Liver (tissue), 9 donors: ENCODE results near the gene ASB12. TPM values are rescaled to one million over a fixed set of nuclear protein-coding genes. Genes with fewer than 3 reads are reported as not detected.
A peak's percentile ranks its signal among the peaks of the same experiment; 100 is the strongest.

Source experiments
- DNase-seq: peaks from one replicate; pipeline ENCODE4 v3.0.0-alpha.2; 2017; ENCODE audit warnings: low spot score
- H3K27ac ChIP-seq, 2 donors: one replicate each; pipeline ENCODE4 v1.7.0; 2013; ENCODE audit warnings: inconsistent platforms in 2 of 2, low read length in 2 of 2, control low read depth in 1 of 2, low read depth in 1 of 2, mild to moderate bottlenecking in 1 of 2
- H3K27me3 ChIP-seq, 4 donors: one replicate each; pipeline versions ENCODE4 v1.6.1 to v1.7.0; 2013; ENCODE audit warnings: low read length in 3 of 4, inconsistent platforms in 1 of 4, mild to moderate bottlenecking in 1 of 4, moderate library complexity in 1 of 4; ENCODE audit not compliant: control insufficient read depth in 4 of 4, insufficient read depth in 4 of 4
- H3K36me3 ChIP-seq, 4 donors: one replicate each; pipeline versions ENCODE4 v1.6.1 to v1.7.0; 2013; ENCODE audit warnings: low read length in 3 of 4, mild to moderate bottlenecking in 3 of 4, low read depth in 1 of 4, moderate library complexity in 1 of 4; ENCODE audit not compliant: control insufficient read depth in 4 of 4, insufficient read depth in 3 of 4
- H3K4me1 ChIP-seq, 4 donors: one replicate each; pipeline versions ENCODE4 v1.6.1 to v1.7.0; 2013; ENCODE audit warnings: low read length in 3 of 4, mild to moderate bottlenecking in 3 of 4, moderate library complexity in 1 of 4; ENCODE audit not compliant: control insufficient read depth in 4 of 4, insufficient read depth in 4 of 4
- H3K4me3 ChIP-seq, 3 donors: one replicate each; pipeline versions ENCODE4 v1.6.1 to v1.7.0; 2013; ENCODE audit warnings: low read length in 3 of 3, control low read depth in 1 of 3, low read depth in 1 of 3, mild to moderate bottlenecking in 1 of 3
- H3K9ac ChIP-seq, 2 donors: one replicate each; pipeline ENCODE4 v1.7.0; 2013; ENCODE audit warnings: low read length in 2 of 2, mild to moderate bottlenecking in 2 of 2, moderate library complexity in 2 of 2, control low read depth in 1 of 2, low read depth in 1 of 2
- H3K9me3 ChIP-seq, 4 donors: one replicate each; pipeline versions ENCODE4 v1.6.1 to v1.7.0; 2013; ENCODE audit warnings: low read length in 3 of 4; ENCODE audit not compliant: control insufficient read depth in 4 of 4
- ATF3 ChIP-seq: IDR thresholded peaks from 2 replicates; pipeline ENCODE4 v1.6.1; 2016; ENCODE audit warnings: antibody characterized with exemption
- CTCF ChIP-seq: fragments of 150-350 bp; IDR thresholded peaks from 2 replicates; pipeline ENCODE4 v1.5.1; 2017; ENCODE audit warnings: improper control_type of control experiment, low read depth, low read length; ENCODE audit not compliant: missing input control
- EGR1 ChIP-seq, 2 donors: IDR thresholded peaks; 2 replicates each; pipeline ENCODE4 v1.6.1; 2016 to 2018; ENCODE audit warnings: antibody characterized with exemption in 2 of 2, low read depth in 2 of 2
- FOXA1 ChIP-seq: IDR thresholded peaks from 2 replicates; pipeline ENCODE4 v1.6.1; 2016; ENCODE audit warnings: antibody characterized with exemption
- FOXA2 ChIP-seq: IDR thresholded peaks from 2 replicates; pipeline ENCODE4 v1.6.1; 2016; ENCODE audit warnings: antibody characterized with exemption
- GABPA ChIP-seq, 2 donors: IDR thresholded peaks in 1 of 2; conservative IDR thresholded peaks in 1 of 2; 2 replicates each; pipeline ENCODE4 v1.6.1; 2016; ENCODE audit warnings: antibody characterized with exemption in 2 of 2, mild to moderate bottlenecking in 1 of 2, moderate library complexity in 1 of 2
- HNF4A ChIP-seq, 2 donors: conservative IDR thresholded peaks; 2 replicates each; pipeline ENCODE4 v1.6.1; 2016; ENCODE audit warnings: antibody characterized with exemption in 2 of 2, mild to moderate bottlenecking in 2 of 2
- HNF4G ChIP-seq: IDR thresholded peaks from 2 replicates; pipeline ENCODE4 v1.6.1; 2016; ENCODE audit warnings: antibody characterized with exemption
- JUND ChIP-seq, 2 donors: IDR thresholded peaks; 2 replicates each; pipeline ENCODE4 v1.6.1; 2016; ENCODE audit warnings: antibody characterized with exemption in 2 of 2
- NR2F2 ChIP-seq: IDR thresholded peaks from 2 replicates; pipeline ENCODE4 v1.6.1; 2016; ENCODE audit warnings: antibody characterized with exemption
- RAD21 ChIP-seq, 2 donors: IDR thresholded peaks; 2 replicates each; pipeline ENCODE4 v1.6.1; 2016; ENCODE audit warnings: antibody characterized with exemption in 2 of 2, mild to moderate bottlenecking in 2 of 2
- RXRA ChIP-seq, 2 donors: IDR thresholded peaks; 2 replicates each; pipeline ENCODE4 v1.6.1; 2017 to 2018; ENCODE audit warnings: antibody characterized with exemption in 2 of 2, mild to moderate bottlenecking in 1 of 2
- YY1 ChIP-seq: IDR thresholded peaks from 2 replicates; pipeline ENCODE4 v1.6.1; 2016; ENCODE audit warnings: antibody characterized with exemption, mild to moderate bottlenecking
- WGBS: extraction: QIAGEN DNeasy Blood & Tissue Kit; methylation state at CpG from one replicate; pipeline ENCODE4 v1.1.7; 2013; 5-methylcytosine and 5-hydroxymethylcytosine counted together
- polyA plus RNA-seq, 2 donors: library from polyadenylated mRNA; stranded (reverse) in 1 of 2; unstranded in 1 of 2; fragments of 200-250 nt in 1 of 2; fragments of >200 nt in 1 of 2; fragmentation: Nextera tagmentation in 1 of 2; extraction: Ambion mirVana in 1 of 2; gene quantifications; one replicate each; pipeline versions ENCODE4 v1.2.1 to v1.2.3, GENCODE V29; 2013 to 2015
- total RNA-seq, 2 donors: library from RNA; depleted of rRNA; stranded (reverse); fragments of >200 nt; gene quantifications; one replicate each; pipeline ENCODE4 v1.2.3, GENCODE V29; 2014
- TF ChIP-seq, protein P1 (sequence below): IDR thresholded peaks from 2 replicates; pipeline ENCODE4 v1.6.1; 2016; ENCODE audit warnings: antibody characterized with exemption
- TF ChIP-seq, protein P2 (sequence below): IDR thresholded peaks from 2 replicates; pipeline ENCODE4 v1.6.1; 2016; ENCODE audit warnings: antibody characterized with exemption
- TF ChIP-seq, protein P3 (sequence below): IDR thresholded peaks from 2 replicates; pipeline ENCODE4 v1.6.1; 2016; ENCODE audit warnings: antibody characterized with exemption, mild to moderate bottlenecking
- donor health status: healthy.
- donor health status: healthy.
- donor health status: healthy.
- donor health status: healthy.
- donor health status: healthy.

ASB12 gene
- total and polyA plus RNA-seq, 4 donors = 0.03 TPM; not detected in 3

DNA sequence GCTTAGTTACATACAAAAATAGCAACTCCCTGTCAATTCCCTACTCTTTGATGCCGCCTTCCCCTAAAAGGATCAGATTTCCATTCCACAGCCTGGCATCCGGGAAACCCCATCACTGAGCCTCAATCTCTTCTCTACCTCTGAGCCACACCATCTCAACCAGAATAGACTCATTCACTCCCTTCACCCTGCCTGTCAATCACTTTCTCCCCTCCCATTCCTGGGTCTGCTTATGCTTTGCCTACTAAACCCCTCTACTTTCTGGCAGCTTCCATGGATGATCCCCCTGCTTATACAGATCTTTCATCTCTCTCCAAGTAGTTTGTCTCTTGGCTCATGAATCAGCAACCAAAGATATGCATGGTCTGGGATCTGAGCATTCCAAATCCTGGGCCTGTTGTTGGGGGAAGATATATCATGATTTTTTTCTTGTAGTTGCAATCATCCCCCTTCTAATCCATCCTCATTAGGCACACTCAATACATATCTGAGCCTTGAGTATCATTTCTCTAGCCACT, 27.5 kb downstream of the ASB12 start:
- H3K9ac ChIP-seq = no peak overlapping the region
- H3K27ac ChIP-seq = peak overlapping the region in 1 of 2 donors; percentile 91
- H3K27me3 ChIP-seq = no peaks in the 10 kb centered on the region
- WGBS = 84% methylated on average over 2 of the region's 2 CpGs
- DNase-seq = no peak
- no peaks in the 10 kb centered on the region for H3K36me3 ChIP-seq
- no peak overlapping the region for H3K4me3 ChIP-seq
- TF ChIP-seq RXRA (IDR thresholded peaks at IDR 0.05) (no peak), GABPA (IDR thresholded peaks at IDR 0.05 in 1 of 2, conservative IDR thresholded peaks at IDR 0.05 in 1 of 2) (no peak), EGR1 (IDR thresholded peaks at IDR 0.05; ENCODE audit: low read depth in 2 of 2) (no peak), HNF4A (conservative IDR thresholded peaks at IDR 0.05) (no peak), NR2F2 (no peak), FOXA2 (no peak), CTCF (no peak), ATF3 (no peak), HNF4G (no peak)
- TF ChIP-seq, protein P1, sequence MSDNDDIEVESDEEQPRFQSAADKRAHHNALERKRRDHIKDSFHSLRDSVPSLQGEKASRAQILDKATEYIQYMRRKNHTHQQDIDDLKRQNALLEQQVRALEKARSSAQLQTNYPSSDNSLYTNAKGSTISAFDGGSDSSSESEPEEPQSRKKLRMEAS = no peak
- TF ChIP-seq, protein P2, sequence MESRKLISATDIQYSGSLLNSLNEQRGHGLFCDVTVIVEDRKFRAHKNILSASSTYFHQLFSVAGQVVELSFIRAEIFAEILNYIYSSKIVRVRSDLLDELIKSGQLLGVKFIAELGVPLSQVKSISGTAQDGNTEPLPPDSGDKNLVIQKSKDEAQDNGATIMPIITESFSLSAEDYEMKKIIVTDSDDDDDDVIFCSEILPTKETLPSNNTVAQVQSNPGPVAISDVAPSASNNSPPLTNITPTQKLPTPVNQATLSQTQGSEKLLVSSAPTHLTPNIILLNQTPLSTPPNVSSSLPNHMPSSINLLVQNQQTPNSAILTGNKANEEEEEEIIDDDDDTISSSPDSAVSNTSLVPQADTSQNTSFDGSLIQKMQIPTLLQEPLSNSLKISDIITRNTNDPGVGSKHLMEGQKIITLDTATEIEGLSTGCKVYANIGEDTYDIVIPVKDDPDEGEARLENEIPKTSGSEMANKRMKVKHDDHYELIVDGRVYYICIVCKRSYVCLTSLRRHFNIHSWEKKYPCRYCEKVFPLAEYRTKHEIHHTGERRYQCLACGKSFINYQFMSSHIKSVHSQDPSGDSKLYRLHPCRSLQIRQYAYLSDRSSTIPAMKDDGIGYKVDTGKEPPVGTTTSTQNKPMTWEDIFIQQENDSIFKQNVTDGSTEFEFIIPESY = no peak
- H3K4me1 ChIP-seq = peaks cover 0 to 43% (median 24%) of the 10 kb centered on the region in 4 donors
- no peaks in the 10 kb centered on the region for H3K9me3 ChIP-seq

GRCh38 chrX:64198036-64198435, 32.4 kb downstream of the ASB12 start:
- DNase-seq = no peak
- Histone ChIP-seq H3K27me3 (no peaks in the 10 kb centered on the region), H3K9me3 (no peaks in the 10 kb centered on the region), H3K4me3 (no peak overlapping the region), H3K4me1 (peaks cover 0 to 16% (median 10%) of the 10 kb centered on the region in 4 donors), H3K36me3 (no peaks in the 10 kb centered on the region), H3K9ac (no peak overlapping the region), H3K27ac (no peak overlapping the region)
- TF ChIP-seq, protein P3, sequence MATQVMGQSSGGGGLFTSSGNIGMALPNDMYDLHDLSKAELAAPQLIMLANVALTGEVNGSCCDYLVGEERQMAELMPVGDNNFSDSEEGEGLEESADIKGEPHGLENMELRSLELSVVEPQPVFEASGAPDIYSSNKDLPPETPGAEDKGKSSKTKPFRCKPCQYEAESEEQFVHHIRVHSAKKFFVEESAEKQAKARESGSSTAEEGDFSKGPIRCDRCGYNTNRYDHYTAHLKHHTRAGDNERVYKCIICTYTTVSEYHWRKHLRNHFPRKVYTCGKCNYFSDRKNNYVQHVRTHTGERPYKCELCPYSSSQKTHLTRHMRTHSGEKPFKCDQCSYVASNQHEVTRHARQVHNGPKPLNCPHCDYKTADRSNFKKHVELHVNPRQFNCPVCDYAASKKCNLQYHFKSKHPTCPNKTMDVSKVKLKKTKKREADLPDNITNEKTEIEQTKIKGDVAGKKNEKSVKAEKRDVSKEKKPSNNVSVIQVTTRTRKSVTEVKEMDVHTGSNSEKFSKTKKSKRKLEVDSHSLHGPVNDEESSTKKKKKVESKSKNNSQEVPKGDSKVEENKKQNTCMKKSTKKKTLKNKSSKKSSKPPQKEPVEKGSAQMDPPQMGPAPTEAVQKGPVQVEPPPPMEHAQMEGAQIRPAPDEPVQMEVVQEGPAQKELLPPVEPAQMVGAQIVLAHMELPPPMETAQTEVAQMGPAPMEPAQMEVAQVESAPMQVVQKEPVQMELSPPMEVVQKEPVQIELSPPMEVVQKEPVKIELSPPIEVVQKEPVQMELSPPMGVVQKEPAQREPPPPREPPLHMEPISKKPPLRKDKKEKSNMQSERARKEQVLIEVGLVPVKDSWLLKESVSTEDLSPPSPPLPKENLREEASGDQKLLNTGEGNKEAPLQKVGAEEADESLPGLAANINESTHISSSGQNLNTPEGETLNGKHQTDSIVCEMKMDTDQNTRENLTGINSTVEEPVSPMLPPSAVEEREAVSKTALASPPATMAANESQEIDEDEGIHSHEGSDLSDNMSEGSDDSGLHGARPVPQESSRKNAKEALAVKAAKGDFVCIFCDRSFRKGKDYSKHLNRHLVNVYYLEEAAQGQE = no peak
- TF ChIP-seq RAD21 (IDR thresholded peaks at IDR 0.05) (no peak), FOXA1 (no peak), FOXA2 (no peak), NR2F2 (no peak), HNF4G (no peak), ATF3 (no peak), YY1 (no peak), GABPA (IDR thresholded peaks at IDR 0.05 in 1 of 2, conservative IDR thresholded peaks at IDR 0.05 in 1 of 2) (no peak), JUND (IDR thresholded peaks at IDR 0.05) (no peak), CTCF (no peak)
- TF ChIP-seq, protein P1 = no peak
- TF ChIP-seq, protein P2 = no peak
